ENCODE results near the gene RASD1.

The RASD1 gene, protein sequence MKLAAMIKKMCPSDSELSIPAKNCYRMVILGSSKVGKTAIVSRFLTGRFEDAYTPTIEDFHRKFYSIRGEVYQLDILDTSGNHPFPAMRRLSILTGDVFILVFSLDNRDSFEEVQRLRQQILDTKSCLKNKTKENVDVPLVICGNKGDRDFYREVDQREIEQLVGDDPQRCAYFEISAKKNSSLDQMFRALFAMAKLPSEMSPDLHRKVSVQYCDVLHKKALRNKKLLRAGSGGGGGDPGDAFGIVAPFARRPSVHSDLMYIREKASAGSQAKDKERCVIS

DNA sequence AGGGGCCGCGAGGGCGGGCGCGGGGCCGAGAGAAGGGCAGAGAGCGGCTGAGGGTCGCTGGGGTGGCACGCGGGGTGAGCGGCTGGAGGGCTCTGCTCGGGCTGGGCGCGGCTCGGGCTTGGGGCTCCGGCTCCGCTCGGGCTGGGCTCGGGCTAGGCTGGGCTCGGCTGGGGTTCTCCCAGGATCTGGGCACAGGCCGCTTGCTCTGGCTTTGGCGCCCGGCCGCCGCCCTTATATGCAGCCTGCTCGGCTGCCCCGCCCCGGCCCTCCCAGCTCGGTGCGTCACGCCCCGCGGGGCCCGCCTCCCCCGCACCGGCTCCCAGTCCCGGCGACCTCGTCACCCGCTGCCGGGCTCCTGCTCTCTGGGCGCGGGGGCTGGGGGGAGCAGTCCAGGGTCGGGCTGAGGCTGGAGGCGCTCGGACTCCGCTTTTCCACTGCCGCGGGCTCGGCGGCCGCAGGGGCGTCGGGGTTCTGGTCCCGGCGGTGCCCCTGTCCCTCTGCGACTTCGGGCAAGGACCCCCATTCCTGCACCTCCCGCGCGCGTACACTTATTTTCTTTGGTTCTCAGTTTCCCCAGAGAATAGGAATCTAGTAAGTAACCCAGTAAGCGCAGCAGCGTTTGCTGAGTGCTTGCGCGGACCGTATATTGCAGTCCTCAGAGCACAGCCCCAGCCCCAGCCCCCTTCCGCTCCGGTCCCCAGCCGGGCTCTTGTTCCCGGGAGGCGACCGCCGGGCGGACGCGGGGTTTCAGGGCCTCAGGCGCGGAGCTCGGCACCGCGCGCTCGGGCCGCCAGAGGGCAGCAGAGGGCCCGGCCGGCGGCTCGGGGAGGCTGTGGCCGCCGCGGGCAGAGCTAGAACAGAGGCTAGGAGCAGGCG, at the start of gene RASD1:
Gene RASD1 (minus strand): TSS at position 207 of the 876 bp plus-strand sequence. CDS start 214 bp downstream, outside the sequence.
- TF ChIP-seq, protein P1, sequence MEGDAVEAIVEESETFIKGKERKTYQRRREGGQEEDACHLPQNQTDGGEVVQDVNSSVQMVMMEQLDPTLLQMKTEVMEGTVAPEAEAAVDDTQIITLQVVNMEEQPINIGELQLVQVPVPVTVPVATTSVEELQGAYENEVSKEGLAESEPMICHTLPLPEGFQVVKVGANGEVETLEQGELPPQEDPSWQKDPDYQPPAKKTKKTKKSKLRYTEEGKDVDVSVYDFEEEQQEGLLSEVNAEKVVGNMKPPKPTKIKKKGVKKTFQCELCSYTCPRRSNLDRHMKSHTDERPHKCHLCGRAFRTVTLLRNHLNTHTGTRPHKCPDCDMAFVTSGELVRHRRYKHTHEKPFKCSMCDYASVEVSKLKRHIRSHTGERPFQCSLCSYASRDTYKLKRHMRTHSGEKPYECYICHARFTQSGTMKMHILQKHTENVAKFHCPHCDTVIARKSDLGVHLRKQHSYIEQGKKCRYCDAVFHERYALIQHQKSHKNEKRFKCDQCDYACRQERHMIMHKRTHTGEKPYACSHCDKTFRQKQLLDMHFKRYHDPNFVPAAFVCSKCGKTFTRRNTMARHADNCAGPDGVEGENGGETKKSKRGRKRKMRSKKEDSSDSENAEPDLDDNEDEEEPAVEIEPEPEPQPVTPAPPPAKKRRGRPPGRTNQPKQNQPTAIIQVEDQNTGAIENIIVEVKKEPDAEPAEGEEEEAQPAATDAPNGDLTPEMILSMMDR (IDR thresholded peaks at IDR 0.05; ENCODE audit: insufficient read depth, missing control alignments) = peak; percentile 48
- DNase-seq (ENCODE audit: insufficient read length, low spot score) (peak; percentile 88), FAIRE-seq (no peak)

- no peak for FAIRE-seq
- TF ChIP-seq, protein P1 (IDR thresholded peaks at IDR 0.05; ENCODE audit: insufficient read depth, missing control alignments) = no peak
- no peak for DNase-seq (ENCODE audit: insufficient read length, low spot score)
Measured at GRCh38 chr17:17545984-17546383, 49.8 kb upstream of the RASD1 start.

DNA sequence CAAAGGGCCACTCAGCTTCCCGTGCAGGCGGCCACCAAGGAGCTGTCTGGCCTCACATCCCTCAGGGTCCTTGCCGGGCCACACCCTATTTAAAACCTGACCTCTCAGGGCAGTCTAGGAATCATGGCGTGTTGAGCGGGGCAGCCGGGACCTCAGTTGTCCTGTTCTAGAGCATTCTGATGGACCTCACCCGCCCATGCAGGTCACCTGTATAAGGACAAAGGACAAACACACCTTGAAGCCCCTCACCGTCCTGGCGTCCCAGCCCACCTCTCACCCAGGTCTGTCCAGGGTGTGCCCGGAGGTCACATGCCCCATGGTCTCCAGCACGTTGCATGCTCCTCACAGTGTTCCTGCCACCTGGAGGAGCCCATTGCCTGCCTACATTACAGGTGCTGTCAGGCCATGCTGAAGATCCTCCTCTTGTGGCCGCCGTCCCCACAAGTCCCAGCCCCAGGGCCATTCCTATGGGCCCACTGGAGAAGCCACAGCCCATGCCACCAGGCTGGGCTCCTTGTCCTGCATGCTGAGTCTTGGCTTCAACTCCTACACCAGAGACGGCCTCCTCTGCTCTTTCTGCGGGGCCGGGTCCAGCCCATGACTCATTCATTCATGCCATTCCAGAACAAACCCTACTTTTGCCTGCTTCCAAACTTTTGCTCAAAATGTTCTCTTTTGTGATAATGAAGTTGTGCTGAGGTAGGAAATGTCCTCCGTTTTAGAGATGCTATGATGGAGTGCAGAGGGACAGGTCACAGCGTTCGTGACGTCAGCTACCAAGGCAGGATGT, 49.0 kb upstream of the RASD1 start:
- TF ChIP-seq, protein P1 (IDR thresholded peaks at IDR 0.05; ENCODE audit: insufficient read depth, missing control alignments) = no peak
- no peak for FAIRE-seq
- DNase-seq (ENCODE audit: insufficient read length, low spot score) = no peak

DNA sequence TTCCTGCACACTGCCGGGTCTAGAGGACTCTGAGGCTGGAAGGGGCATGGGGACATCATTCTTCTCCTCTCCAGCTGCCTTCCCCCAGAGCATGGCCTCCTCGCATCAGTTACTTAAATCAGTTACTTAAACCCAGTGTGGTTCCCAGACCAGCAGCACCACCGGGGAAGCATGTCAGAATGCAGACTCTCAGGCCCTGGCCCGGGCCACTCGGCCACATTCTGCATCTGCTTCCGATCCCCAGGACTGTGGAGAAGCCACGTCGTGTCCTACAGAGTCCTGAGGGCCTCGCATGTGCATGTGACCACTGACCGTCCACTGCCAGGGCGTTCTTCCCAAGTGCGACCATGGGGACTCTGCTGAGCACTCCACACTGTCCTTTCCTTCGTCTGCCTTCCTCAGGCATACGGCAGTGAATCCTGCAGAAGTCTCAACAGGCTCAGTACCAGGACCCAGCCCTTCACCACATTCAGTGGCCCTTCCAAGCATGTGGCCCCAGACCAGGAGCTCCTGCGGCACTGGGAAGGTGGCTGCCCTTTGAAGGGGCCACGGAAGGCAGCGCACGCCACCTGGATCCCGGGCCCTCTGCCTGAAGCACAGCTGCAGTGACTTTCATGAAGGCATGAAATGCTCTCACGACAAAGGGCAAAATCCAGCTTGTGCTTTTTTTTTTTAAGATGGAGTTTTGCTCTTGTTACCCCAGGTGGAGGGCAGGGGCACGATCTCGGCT, 46.9 kb upstream of the RASD1 start:
- no peak for DNase-seq (ENCODE audit: insufficient read length, low spot score)
- TF ChIP-seq, protein P1 (IDR thresholded peaks at IDR 0.05; ENCODE audit: insufficient read depth, missing control alignments) = no peak
- no peak for FAIRE-seq

GRCh38 chr17:17541640-17542001, 45.4 kb upstream of the RASD1 start:
- FAIRE-seq (no peak), DNase-seq (ENCODE audit: insufficient read length, low spot score) (no peak)
- TF ChIP-seq, protein P1 (IDR thresholded peaks at IDR 0.05; ENCODE audit: insufficient read depth, missing control alignments) = no peak

DNA sequence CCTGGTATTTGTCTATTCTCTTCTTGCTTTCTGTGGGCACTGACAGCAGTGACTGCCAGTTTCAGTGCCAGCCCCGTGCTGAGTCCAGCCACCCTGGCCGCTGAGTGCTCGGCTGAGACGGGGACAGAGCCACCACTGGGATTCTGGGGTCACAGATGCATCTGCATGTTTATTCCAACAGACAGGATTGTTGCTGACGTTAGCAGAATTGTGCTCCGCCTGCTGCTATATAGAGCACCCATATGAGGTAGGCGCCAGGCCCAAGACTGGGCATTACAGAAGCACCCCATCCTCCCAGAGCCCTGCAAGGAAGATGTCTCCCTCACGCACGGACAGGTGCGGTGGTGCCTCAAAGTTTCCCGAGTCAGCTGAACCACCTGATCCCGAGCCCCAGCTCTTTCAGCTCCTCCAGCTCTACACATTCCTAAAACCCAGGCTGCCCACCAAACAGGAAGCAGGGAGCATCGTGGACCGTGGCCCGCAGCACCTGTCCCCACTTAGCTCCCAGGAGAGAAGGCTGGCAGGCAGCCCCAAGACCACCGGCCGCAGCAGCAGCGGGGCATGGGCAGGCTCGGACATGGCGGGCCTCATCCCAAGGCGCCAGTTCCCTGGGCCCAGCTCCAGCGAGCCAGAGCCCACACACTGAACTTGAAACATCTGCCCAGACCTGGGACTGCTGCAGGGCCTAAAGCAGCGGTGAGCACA, 44.9 kb upstream of the RASD1 start:
- no peak for DNase-seq (ENCODE audit: insufficient read length, low spot score)
- TF ChIP-seq, protein P1 (IDR thresholded peaks at IDR 0.05; ENCODE audit: insufficient read depth, missing control alignments) = no peak
- no peak for FAIRE-seq

Measured in D721Med (cell line).